PC-9 (cell line): Measurements from ENCODE around the gene ARHGEF33. TPM values are rescaled to one million over a fixed set of nuclear protein-coding genes. Genes with fewer than 3 reads are reported as not detected.

ENCODE experiments used
- BruUV-seq: library from RNA; stranded (reverse); fragments of 400-500 nt; replicated peaks from 2 replicates; lab custom pipeline; 2021; lab: Mats Ljungman, UMichigan
- CTCF ChIA-PET: fragments of 300-600 bp; sonication (Branson Sonifier 250); formaldehyde crosslinking; loops from one replicate; lab custom pipeline; 2022; ENCODE audit warnings: antibody characterized with exemption; lab: Charles Lee
- POLR2A ChIA-PET: fragments of 300-600 bp; sonication (Branson Sonifier 250); formaldehyde crosslinking; loops from one replicate; lab custom pipeline; 2022; ENCODE audit warnings: antibody characterized with exemption; ENCODE audit not compliant: unreplicated experiment; lab: Charles Lee
- DNase-seq, 2 experiments: peaks; one replicate each; pipeline versions ENCODE4 v3.0.0 to v3.0.0-alpha.2; 2015 to 2022; ENCODE audit warnings: mixed read lengths in 1 of 2
- H2AFZ ChIP-seq: fragments of 200-600 bp; sonication (generic); 2 replicates; pipeline ENCODE4 v1.8.1; 2017; ENCODE audit warnings: antibody characterized with exemption
- H3F3A ChIP-seq: fragments of 200-600 bp; sonication (generic); 2 replicates; pipeline ENCODE4 v1.8.1; 2017; ENCODE audit warnings: antibody characterized with exemption, mild to moderate bottlenecking, low read depth; ENCODE audit not compliant: insufficient read depth
- H3K27ac ChIP-seq: fragments of 200-600 bp; sonication (generic); 2 replicates; pipeline ENCODE4 v1.6.1; 2016; ENCODE audit warnings: mixed run types
- H3K27me3 ChIP-seq: fragments of 200-600 bp; sonication (generic); 2 replicates; pipeline ENCODE4 v1.6.1; 2016; ENCODE audit warnings: low read depth, mixed run types; ENCODE audit not compliant: insufficient read depth
- H3K36me3 ChIP-seq: fragments of 200-600 bp; sonication (generic); 2 replicates; pipeline ENCODE4 v1.6.1; 2016; ENCODE audit warnings: low read depth, mixed run types
- H3K4me1 ChIP-seq: fragments of 200-600 bp; sonication (generic); replicated peaks from 2 replicates; pipeline ENCODE4 v1.6.1; 2016; ENCODE audit warnings: mixed run types; ENCODE audit not compliant: insufficient read depth
- H3K4me2 ChIP-seq: fragments of 200-600 bp; sonication (generic); 2 replicates; pipeline ENCODE4 v1.6.1; 2017; ENCODE audit warnings: mixed run types
- H3K4me3 ChIP-seq: fragments of 200-600 bp; sonication (generic); 2 replicates; pipeline ENCODE4 v1.6.1; 2016; ENCODE audit warnings: mixed run types
- H3K79me2 ChIP-seq: fragments of 200-600 bp; sonication (generic); 2 replicates; pipeline ENCODE4 v1.6.1; 2017; ENCODE audit warnings: low read depth, mixed run types
- H3K9me2 ChIP-seq: fragments of 200-600 bp; sonication (generic); 2 replicates; pipeline ENCODE4 v1.8.1; 2017; ENCODE audit warnings: mild to moderate bottlenecking; ENCODE audit not compliant: insufficient read depth
- H3K9me3 ChIP-seq: fragments of 200-600 bp; sonication (generic); 2 replicates; pipeline ENCODE4 v1.8.1; 2016; ENCODE audit warnings: low read depth; ENCODE audit not compliant: insufficient read depth
- H4K20me1 ChIP-seq: fragments of 200-600 bp; sonication (generic); 2 replicates; pipeline ENCODE4 v1.8.1; 2017; ENCODE audit not compliant: insufficient read depth
- CTCF ChIP-seq: fragments of 200-600 bp; sonication (generic); conservative IDR thresholded peaks from 2 replicates; pipeline ENCODE4 v1.6.1; 2017; ENCODE audit warnings: mixed run types, antibody characterized with exemption, mild to moderate bottlenecking, moderate library complexity
- EZH2 ChIP-seq: fragments of 200-600 bp; sonication (generic); IDR thresholded peaks from 2 replicates; pipeline ENCODE4 v1.8.0; 2017; ENCODE audit warnings: antibody characterized with exemption, low read depth
- intact Hi-C: fragments of 100-400 bp; cut with micrococcal nuclease; formaldehyde crosslinking; loops from one replicate; pipeline ENCODE4 v1.10.0; 2022; ENCODE audit not compliant: unreplicated experiment
- total RNA-seq: library from RNA; stranded (reverse); gene quantifications from 2 replicates; pipeline ENCODE4 v1.2.3, GENCODE V29; 2021

ARHGEF33 gene
- total RNA-seq, 1 experiment from 2014 or later, result 1.0 TPM

DNA sequence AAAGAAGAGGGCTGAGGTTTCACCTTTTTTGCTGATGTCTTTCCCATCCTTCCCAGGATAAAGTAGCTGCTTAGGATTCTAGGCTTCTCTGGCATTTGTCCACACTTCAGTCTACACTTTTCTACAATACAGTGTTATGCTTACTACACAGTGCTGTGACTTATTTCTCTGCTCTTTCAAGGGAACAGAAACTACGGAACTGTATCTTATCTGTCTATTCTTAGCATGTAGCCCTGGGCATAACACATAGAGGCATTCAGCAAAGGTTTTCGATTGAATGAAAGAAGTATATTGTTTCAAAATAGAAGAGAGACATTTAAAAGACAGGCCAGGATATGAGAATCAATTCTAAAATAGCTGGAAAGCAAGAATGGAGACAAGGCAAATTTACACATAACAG is 110.9 kb downstream of the ARHGEF33 start:
- POLR2A ChIA-PET, result no interaction called here
- Histone ChIP-seq H3K4me2 (no peak overlapping the region), H2AFZ (no peak overlapping the region), H3K79me2 (no peaks in the 10 kb centered on the region), H3F3A (0 out of 2 replicates have a peak, but pooled peaks cover 3% of the 10 kb centered on the region), H3K9me3 (no peaks in the 10 kb centered on the region), H4K20me1 (no peaks in the 10 kb centered on the region; the same call in 1 of the 2 replicates), H3K9me2 (no peaks in the 10 kb centered on the region), H3K4me1 (no peaks in the 10 kb centered on the region), H3K4me3 (no peak overlapping the region), H3K27ac (no peak overlapping the region), H3K36me3 (peaks cover 38% of the 10 kb centered on the region), H3K27me3 (no peaks in the 10 kb centered on the region)
- CTCF ChIA-PET, result no interaction called here
- no peak for DNase-seq
- no TSS peak for BruUV-seq
- intact Hi-C loops, result no loop called here
- no peak for TF ChIP-seq EZH2
- no peak for TF ChIP-seq CTCF

DNA sequence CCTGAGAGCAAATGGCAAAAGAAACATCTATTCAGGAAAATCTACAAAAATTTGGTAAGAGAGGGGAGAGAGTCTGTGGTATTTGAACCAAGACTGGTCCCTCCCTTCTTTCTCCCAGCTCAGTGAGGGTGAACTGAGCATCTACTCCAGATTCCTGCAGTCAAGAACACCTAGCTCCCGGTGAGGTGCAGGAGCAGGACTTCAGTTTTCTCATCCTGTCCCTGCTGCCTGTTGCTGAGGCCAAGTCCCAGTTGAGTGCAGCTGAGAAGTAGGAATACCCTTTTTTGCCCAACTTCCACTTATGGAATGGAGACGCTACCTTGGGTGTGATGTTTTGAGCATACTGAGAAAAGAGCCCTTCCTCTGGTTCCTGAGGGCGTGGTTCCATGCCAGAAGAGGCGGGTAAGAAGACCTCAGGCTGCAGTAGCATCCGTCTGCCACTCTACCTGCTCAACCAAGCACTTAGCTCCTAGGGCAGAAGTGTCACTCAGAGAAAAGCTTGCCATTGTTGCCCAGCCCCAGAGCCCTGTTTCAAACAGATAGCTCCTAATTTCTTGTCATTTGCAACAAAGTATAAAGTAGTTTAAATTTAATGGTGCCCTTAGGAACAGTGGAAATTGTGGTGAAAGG is 118.3 kb downstream of the ARHGEF33 start:
- intact Hi-C loops, result no loop called here
- Histone ChIP-seq H4K20me1 (no peaks in the 10 kb centered on the region), H3K9me2 (no peaks in the 10 kb centered on the region), H2AFZ (no peak overlapping the region), H3K4me2 (no peak overlapping the region), H3K9me3 (no peaks in the 10 kb centered on the region), H3K27ac (no peak overlapping the region), H3K4me1 (no peaks in the 10 kb centered on the region), H3K36me3 (peaks cover 22% of the 10 kb centered on the region), H3K79me2 (no peaks in the 10 kb centered on the region), H3K27me3 (no peaks in the 10 kb centered on the region), H3K4me3 (no peak overlapping the region), H3F3A (no peaks in the 10 kb centered on the region; the same call in 1 of the 2 replicates)
- no peak for TF ChIP-seq CTCF
- TF ChIP-seq EZH2, result no peak
- DNase-seq, result no peak
- POLR2A ChIA-PET, result interaction anchor here (0.9 kb wide), 1 partner anchor 858 kb away, joined by 4 read pairs; no protein-coding TSS in a partner anchor
- BruUV-seq, result no TSS peak
- CTCF ChIA-PET, result no interaction called here

GRCh38 chr2:39008665-39009064 is 119.0 kb downstream of the ARHGEF33 start:
- H3K4me2 ChIP-seq, result no peak overlapping the region
- H4K20me1 ChIP-seq, result no peaks in the 10 kb centered on the region
- no peaks in the 10 kb centered on the region for H3K27me3 ChIP-seq
- no TSS peak for BruUV-seq
- no peaks in the 10 kb centered on the region for H3K9me3 ChIP-seq
- no peak overlapping the region for H2AFZ ChIP-seq
- H3K27ac ChIP-seq, result no peak overlapping the region
- H3K36me3 ChIP-seq, result peaks cover 28% of the 10 kb centered on the region
- TF ChIP-seq CTCF, result no peak
- TF ChIP-seq EZH2, result no peak
- no peaks in the 10 kb centered on the region; the same call in 1 of the 2 replicates for H3F3A ChIP-seq
- H3K79me2 ChIP-seq, result no peaks in the 10 kb centered on the region
- POLR2A ChIA-PET, result no interaction called here
- H3K9me2 ChIP-seq, result no peaks in the 10 kb centered on the region
- no peak overlapping the region for H3K4me3 ChIP-seq
- CTCF ChIA-PET, result no interaction called here
- DNase-seq, result no peak
- intact Hi-C loops, result no loop called here
- H3K4me1 ChIP-seq, result no peaks in the 10 kb centered on the region
